CD4-positive, alpha-beta T cell treated with Interleukin-10 for 1 hour (primary cell): ENCODE data around the gene IQSEC3.
"Not testable (repeated sequence)": the region's sequence is repeated elsewhere in the genome, so short reads cannot be mapped to it uniquely, and the experiment has no call there.

Experiments used
- DNase-seq: peaks from one replicate; pipeline ENCODE4 v3.0.0-alpha.2; 2020

IQSEC3 gene

DNA sequence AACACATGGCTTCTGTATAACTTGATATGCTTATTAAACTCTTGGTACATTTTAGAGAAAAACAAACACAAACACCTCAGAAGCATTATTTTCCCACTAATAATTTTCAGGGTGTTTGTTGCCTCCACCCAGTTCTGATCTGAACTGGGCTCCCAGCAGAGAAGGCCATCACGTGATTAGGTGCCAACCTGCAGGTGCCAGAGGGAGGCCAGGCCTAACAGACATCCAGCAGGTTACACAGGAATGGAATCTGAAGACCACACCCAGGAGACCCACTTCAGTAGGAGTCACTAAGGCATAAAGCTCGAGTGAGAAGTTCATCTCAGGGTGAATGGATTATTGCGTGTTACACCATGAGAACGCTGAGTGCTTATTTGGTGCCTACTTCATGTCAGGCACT is 138.5 kb downstream of the IQSEC3 start:
- no peak for DNase-seq

DNA sequence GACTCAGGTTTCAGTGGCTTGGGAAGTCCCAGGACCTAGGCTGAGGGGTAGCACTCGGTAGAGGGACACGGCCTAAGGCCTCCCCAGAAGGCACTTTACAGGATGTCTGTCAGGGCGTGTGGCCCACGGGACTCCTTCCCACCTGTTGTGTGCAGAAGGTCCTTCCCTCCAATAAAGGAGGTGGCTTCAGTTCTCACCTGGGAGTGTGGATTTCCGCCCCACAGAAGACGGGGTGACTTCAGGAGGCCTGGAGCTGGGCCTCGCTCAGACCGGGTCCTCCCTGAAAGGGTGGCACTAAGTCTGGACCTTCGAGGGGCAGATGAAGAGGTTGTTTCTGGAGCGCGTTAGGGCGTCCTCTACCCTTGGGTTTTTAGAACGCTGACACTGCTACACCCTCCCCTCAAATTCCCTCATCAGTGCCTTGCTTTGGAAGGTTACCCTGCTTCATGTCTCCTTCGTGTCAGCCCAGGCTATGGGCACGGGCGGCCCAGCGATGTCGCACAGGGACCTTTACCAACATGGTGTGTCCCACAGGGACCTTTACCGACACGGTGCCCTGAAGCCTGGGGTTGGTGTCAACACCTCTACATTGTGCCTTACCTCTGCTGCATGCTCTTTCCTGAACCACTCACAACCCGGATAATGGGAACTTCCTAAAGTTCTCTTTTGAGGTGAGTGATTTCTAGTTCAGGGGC is 140.3 kb downstream of the IQSEC3 start:
- DNase-seq, result no peak

DNA sequence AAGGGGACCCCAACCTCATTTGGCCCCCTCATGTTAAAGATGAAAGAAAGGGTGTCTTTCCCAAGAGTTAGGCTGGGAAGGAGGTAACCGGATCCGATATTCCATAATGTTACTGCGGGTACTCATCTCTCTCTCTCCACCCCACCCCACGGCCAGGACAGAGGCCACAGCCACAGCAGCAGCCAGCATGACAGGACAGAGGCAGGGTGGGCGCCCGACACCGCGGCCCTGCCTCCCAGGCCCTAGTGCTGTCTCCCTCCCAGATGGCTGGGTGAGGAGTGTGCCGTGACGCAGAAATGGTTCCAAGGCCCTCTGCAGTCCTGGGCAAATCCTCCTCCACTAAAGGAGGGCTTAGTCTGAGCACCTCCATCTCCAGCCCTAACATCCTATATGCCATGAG is 141.2 kb downstream of the IQSEC3 start:
- no peak for DNase-seq

DNA sequence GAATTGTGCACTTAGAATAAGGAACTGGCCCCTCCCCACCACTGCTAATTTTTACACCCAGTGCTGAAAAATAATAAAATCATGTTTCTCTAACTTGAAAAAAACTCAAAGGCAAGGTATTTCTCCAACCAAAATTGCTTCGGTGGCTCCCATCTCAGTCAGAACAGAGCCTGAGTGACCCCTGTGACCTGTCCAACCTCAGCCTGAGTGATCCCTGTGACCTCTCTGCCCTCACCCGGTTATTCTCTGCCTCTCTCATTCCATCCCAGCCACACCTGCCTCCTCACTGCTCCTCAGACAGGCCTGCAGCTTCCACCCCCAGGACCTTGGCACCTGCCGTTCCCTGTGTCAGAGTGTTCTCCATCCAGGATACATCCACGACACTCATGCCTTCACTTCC is 142.2 kb downstream of the IQSEC3 start:
- DNase-seq, result no peak

DNA sequence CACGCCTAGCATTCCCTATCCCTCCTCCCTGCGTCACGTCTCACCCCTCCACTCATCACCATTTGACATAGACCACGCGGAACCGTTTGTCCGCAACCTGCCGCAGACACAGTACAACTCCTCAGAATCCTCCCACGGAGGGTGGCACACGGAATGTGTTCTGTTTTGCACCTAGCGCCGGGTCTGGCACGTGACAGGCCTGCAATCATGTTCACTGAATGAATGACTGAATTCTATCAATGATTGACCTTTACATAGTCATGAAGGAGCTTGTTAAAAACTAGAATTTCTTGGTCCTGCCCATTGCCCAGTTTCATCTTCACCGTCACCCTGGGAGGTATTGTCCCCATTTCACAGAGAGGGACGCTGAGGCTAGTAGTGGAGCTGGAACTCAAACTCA is 142.7 kb downstream of the IQSEC3 start:
- no peak for DNase-seq

DNA sequence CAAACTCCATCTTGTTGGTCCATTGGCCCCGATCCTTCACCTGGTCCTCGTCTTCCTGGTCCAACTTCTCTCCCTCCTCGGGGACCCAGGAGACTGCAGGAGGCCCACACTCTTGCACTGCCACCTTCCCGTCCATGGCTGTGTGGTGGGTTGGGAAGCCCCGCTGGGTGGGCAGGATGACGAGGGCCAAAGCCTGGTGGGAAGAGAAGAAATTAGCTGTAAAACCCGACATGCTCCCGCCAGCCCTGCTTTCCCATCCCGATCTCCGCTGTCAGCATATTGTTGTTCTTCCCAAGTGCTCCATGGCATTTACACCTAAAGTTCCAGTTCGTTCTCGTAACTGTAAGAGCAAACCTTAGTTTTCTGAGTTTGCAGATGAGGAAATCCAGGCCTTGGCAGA is 143.3 kb downstream of the IQSEC3 start:
- DNase-seq, result no peak

DNA sequence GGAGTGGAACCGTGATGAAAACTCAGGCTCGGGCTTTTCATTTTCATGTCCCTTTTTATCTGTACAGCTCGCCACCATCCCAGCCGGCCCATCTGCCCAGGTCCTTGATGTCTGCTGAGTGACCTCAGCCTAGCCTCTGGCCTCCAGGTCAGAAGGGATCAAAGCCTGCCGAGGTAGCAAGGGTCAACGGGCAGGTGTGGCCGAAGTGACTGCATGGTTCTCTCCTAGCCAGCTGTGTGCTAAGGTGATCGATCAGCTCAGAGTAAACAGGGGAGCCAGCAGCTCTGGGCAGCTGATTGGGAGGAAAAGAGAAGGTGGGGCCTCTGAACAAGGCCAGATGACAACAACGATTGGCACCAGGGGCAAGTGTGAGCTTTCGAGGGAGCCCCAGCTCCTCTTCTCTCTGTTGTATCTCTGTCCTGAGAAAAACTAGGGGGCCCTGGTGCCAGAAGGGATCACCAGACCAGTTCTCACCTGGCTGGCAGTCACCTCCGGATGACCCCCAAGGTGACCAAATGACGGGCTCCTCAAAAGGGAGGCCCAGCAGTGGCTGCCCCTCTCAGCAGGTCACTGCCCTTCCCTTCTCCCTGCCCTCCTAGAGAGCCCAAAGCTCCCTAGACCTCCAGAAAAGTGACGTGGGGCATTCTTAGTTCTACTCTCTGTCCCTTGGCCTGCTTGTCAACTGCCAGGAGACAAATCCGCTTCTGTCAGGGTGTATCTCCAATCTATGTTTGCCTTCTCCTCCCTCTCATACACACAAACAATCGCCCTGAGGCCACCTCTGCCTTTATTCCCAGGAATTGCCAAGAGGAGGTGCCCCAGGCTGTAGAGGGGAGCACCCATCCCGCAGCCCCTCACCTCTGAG is 143.9 kb downstream of the IQSEC3 start:
- DNase-seq, result no peak

DNA sequence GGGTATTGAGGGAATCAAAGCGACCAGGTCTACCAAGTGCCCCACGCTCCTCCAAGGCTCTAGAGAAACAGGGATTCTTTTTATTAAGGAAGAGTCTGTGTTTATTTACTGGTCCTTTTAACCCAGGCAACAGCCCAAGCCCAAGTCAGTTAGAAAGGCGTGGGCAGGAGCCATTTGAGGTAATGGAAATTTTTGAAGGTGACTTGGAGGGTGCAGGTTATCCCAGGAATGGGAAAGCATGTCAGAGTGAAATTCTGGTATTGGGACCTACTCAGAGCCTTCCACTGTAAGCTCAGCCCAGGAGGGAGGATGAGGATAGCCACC is 144.5 kb downstream of the IQSEC3 start:
- DNase-seq, result no peak

DNA sequence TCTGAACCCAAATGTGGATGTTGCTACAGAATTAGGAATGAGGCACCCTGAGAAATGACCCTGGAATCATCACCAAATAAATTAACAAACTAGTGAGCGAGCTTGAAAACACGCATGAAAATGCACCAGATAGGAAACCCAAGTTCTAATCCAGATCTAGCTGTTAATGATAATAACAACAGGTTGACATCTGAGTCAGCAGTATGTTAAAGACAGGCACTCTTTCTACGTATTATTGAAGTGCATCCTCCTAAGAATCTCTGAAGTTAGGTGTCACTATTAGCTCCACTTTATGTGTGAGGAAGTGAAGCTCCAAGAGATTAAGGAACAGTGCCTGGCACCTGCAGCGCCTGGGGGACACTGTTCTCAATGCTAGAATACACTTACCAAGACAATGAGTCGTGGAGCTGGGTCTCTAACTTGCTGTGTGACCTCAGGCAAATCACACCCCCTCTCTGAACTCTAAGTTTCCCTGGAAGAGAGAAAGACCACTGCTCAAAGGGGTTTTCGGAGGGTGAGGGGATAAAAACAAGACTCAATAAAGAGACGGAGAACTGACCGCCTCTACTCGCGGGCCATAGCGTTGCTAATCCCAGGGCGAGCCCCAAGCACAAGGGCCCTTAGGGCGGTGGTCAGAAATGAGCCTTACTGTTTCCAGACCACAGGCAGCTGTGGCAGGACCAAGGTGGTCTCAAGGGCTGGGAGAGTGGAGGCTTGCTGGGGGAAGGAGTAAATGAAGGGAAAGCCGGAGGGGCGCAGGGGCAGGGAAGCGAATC is 145.3 kb downstream of the IQSEC3 start:
- DNase-seq, result no peak

DNA sequence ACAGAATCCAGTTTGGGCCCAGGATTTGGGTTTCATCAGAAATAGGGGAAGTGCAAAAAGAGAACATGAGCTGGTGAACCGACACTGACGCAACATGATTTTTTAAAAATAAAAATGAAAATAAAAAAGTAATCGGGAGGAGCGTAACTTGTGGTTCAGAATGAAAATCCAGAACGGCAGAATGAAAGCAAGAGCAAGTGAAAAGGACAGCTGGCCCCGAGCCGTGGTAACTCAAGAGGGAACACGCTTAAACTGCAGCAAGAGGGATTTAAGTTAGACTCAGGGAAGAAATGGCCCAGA is 145.8 kb downstream of the IQSEC3 start:
- DNase-seq, result no peak

DNA sequence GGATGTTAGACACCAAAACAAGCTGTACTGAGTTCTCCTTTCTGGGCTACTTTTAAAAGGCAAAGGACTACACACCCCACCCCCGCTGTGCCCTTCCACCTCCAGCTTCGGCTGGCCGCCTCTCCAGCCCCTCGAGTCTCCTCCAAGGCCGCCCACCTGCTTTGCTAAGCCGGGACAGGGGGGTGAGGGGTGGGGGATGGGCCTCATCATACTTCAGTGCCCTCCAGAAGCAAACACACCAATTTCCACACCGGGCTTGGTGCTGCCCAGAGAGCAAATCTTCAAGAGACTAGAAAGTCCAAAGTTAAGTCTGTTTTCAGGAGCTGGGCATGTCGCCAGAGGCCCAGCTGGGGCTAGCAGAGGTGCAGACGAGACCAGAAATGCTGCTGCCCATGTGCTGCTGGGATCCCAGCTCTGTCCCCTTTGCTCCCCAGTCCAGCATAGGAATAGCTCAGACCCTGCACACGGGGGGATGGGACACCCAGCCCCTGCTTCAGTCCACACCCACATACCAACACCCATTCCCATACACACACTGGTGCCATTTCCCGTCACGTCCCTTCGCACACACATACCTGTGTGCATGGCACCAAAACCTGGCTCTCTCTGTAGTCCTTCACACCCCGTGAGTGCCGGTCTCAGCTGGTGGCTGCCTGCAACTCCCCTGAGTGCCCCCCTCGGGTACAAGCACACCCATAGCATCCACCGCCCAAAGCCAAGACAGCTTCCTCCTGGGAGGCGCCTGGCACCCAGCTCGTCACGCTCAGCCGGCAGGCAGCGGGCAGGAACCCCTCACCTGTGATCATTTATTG is 146.4 kb downstream of the IQSEC3 start:
- DNase-seq, result no peak

DNA sequence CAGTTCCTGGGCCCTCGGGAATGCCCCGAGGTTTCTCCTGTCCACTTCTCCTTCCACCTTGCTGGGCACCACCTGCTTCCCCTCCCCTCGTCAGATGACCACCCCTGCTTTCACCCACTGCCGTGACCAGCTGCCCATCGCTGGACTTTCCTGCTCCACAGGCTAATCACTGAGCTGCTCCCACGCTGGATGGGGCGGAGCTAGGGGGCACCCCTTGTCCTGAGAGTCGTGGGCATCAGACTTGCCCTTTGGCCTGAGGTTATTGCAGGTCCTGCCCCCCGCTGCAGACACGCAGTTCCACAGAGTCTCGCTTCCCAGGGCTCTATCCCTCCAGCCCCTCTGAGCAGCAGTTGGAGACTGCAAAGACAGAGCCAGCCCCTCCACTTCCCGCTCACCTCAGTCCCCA is 147.0 kb downstream of the IQSEC3 start:
- DNase-seq, result no peak

DNA sequence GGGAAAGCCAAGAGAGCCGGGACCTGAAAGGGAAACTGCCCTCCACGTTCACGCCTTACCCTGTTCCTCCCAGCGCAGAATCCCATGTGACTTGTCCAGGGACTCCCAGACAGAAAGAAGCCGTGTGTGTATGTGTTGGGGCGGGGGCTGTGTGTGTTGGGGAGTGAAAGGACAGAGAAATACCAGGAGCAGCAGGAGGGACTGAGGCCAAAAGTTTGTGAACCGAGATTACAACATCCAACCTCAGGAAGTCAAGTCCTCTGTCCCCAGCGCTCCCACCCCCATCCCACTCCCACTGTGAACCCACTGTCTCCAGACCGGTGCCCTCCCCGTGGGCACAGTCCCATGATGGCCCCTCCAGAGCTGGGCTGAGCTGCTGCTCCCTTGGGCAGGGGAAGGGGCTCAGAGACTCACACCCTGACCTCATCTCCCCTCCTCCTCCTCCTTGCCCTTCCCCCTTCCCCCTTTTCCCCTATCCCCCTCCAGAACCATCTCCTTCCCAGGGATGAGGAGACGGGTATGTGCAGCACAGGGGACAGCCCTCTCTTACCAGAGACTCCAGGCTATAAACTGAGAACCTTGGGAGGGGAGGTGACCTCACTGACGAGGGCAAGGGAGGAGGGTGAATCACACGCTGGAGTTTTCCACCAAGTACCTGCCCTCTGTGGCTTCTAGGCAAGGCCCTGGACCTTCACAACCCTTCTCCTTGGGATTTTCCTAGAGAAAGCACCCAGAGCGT is 147.6 kb downstream of the IQSEC3 start, which contains the start of gene SLC6A12:
Gene SLC6A12 (minus strand): TSS at position 155 of the 739 bp plus-strand sequence. CDS start 4,171 bp downstream, outside the sequence.
- DNase-seq, result no peak

DNA sequence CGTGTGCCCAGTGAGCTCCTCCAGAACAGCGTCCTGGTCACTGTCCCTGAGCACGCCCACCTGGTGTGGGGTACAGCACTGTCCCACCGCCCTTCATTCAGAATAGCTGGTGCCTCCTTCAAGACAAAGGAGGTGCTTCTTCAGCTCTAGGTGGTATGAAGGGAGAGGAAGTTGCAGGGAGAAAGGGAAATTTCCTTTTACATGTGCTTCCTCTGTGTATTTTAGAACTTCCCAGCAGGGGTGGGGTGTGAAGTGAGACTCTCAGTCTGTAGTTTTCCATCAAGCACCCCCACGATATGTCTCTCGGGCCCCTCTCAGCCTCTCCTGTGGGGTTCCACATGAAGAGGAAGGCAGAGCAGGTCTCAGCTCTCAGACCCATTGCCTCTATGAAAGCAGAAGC is 148.5 kb downstream of the IQSEC3 start:
- DNase-seq, result no peak

DNA sequence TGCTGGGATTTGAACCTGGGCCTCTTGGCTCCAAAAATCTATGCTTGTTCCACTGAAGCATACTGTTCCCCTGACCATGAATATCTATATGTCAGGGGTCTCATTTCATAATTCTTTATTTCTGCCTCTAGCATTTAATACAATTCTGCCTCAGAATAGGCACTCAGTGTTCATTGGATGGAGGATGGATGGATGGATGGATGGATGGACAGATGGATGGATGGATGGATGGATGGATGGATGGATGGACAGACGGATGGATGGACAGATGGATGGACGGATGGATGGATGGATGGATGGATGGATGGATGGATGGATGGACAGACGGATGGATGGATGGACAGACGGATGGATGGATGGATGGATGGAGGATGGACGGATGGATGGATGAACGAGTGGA is 150.5 kb downstream of the IQSEC3 start:
- not testable (repeated sequence) for DNase-seq

DNA sequence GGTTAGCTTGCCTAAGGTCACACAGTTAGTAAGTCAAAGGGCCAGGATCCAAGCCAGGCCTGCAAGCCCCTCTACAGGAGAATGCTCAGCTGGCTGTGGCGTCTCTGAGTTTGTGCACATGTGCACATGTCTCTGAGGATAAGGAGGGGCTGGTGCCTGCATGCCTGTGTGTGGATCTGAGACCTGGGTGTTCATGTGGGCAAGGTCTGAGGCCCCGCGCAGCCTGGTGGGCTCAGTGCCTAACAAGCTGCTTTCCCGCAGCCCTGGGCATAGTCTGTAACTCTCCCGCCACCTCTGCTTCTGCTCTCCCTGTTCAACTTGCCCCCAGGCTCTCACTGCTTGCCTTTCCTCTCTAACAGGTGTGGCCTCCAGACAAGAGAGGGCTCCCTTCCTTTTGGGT is 151.7 kb downstream of the IQSEC3 start:
- no peak for DNase-seq

DNA sequence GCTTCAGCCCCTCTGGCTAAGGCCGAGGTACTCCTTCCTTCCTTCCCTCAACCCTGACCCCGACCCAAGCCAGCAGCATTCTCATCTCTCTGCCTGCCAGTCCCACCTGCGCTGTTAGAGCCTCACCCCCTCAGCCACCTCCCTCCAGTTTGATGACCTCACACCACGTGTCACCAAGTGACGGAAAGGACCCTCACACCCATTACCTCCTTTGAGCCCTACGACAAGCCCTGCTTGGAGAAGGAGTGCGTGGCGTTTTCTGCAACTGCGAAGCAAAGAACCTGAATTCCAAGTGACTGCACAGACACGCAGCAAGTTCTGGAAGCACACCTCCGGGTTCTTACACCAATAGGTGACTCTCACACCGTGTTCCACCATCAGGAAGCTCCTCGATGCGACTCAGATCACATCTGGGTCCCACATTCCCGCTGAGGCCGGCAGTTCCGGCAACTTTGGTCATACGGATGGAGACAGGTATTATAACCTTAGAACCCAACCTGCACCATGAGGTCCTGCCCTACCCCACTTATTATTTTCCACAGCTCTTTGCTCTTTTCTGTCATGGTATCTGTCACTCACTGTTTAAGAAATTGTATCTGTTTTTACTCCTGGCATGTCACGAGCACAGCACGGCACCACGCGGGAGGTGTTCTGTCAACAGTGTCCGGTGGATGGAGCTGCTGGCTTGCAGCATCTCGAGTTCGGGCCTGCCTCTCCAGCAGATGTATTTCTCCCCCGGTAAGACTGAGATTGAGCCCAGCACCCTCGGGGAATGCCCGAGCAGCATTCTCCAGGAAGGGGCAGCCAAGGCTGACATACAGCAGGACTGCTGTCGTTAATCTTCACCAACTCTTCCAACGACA is 152.4 kb downstream of the IQSEC3 start:
- DNase-seq, result no peak

DNA sequence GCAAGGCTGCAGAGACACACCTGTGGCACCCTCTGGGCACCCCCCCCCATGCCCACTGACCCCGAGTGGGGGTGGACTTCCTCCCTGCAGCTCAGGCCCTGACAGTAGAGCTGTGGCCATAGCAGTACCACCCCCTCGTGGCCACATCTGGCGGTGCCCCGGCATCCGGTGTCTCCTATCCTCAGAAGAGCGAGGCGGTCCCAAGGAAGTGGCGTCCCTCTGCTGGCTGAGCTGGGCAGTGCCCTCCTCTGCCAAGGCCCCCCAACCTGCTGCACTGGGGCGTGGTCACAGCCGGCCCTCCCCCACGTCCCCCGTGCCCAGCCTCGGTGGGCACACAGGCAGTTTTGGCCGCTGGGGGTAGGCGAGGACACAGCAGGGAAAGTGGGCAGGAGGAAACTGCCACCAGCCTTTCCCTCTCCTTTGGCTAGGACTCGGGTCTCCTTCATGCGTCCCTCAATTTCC is 153.4 kb downstream of the IQSEC3 start:
- DNase-seq, result peak; percentile 45

DNA sequence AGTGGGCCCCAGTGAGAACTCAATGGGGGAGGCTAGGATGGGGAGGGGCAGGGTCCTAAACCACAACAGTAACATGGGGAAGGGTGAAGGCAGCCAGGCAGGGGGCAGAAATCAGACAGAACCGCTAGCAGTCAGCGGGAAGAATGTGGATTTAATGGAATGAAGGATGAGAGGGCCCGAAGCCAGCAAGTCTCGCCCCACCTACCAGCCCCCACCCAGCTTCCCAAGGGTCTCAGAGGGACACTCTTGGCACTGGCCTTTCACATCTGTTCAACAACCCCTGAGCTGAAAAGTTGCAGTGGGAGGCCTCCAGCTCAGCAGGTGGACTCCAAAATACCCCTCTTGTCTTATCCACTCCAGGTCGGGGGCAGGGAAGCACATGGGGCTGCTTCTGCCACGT is 153.9 kb downstream of the IQSEC3 start:
- DNase-seq, result no peak

DNA sequence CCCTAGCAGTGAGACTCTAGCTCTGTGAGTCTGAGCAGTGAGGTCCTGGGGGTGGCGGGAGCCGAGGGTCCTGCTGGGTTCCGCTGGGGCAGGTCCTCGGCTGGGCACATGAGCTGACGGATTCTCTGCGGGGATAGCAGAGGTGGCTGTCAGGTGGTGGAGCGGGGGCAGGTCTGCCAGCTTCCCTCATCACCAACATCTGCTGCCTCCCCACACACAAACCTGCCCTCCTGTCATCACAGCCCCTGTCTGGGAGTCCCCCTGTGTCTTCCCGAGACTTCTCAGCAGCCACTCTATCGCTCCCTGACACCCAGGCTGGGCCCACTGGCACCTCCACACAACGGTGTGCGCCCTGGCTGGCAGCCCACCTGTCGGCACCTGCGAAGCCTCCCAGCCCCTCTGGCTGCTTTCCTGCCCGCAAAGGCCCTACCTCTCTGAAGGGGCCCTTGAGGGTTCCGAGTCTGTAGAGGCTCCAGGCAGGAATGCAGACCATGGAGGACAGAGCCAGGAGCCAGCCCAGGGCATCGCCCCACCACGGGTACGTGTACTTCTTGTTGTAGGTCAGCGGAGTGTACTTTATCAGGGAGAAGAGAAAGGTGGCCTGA is 154.5 kb downstream of the IQSEC3 start:
- DNase-seq, result no peak

DNA sequence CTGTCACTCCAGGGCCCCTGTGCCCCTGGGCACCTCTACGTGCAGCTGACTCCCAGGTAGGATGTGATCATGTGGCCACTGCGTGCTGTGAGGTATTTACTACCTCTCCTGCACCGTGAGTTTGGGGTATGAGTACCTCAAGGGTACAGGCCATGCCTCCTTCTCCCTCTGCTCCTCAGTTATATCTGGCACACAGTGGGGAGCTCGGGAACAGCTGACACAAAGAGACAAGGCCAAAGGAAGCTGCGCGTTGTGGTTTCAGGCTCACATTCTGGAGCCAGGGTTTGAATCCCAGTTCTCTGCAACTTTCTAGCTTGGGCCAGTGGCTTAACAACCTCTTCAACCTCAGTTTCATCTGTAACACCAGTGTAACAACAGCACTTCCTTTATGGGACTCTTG is 155.2 kb downstream of the IQSEC3 start:
- DNase-seq, result no peak
